ENCODE data around the gene SNX20. TPM values are rescaled to one million over a fixed set of nuclear protein-coding genes. Genes with fewer than 3 reads are reported as not detected.

The SNX20 gene
- total and polyA plus RNA-seq, 2 donors (not counting 3 experiments of a cell fraction or from before 2014, with no cell fraction given) = not detected

DNA sequence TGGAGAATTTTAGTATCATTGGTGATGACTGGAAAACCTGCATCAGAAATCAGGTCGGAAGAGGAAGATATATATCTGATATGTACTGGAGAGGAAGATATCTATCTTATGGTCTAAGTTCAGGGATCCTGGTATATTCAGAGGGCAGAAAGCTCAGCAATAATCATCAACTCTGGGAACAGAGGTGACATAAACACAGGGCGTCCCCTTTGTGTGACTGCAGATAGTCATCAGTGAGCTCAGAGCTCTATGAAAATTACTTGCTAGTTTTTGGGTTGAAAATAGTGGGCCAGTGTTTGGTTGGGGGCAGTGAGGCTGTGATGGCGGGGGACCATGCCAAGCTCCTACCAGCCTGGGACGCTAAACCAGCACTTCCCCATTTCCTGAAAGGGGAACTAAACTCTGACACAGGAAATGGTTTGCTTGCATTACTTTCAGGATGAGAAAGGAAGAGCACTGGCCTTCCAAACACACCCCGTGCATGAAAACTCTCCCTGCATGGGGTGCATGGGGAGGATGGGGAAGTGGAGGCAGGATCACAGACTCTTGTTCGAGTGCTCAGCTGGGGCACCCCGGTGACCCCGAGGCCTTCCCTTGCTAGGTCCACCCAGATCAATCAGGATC is 28.1 kb upstream of the SNX20 start:
- BruUV-seq (replicated peaks) = no TSS peak
- no peaks in the 10 kb centered on the region for H3K9me3 ChIP-seq (replicated peaks; ENCODE audit: control insufficient read depth, insufficient read depth, low read length)
- TF ChIP-seq GATA2 (IDR thresholded peaks at IDR 0.05; ENCODE audit: insufficient read depth, insufficient read length, low read depth, low read length) = no peak
- TF ChIP-seq EZH2 (IDR thresholded peaks at IDR 0.05; ENCODE audit: borderline replicate concordance, low read depth, low read length, severe bottlenecking) = no peak
- TF ChIP-seq, protein P1, sequence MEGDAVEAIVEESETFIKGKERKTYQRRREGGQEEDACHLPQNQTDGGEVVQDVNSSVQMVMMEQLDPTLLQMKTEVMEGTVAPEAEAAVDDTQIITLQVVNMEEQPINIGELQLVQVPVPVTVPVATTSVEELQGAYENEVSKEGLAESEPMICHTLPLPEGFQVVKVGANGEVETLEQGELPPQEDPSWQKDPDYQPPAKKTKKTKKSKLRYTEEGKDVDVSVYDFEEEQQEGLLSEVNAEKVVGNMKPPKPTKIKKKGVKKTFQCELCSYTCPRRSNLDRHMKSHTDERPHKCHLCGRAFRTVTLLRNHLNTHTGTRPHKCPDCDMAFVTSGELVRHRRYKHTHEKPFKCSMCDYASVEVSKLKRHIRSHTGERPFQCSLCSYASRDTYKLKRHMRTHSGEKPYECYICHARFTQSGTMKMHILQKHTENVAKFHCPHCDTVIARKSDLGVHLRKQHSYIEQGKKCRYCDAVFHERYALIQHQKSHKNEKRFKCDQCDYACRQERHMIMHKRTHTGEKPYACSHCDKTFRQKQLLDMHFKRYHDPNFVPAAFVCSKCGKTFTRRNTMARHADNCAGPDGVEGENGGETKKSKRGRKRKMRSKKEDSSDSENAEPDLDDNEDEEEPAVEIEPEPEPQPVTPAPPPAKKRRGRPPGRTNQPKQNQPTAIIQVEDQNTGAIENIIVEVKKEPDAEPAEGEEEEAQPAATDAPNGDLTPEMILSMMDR (IDR thresholded peaks at IDR 0.05; ENCODE audit: extremely low read depth in 1 of 2, insufficient read depth in 1 of 2, low read depth in 1 of 2, low read length in 2 of 2) = no peak
- no peak for TF ChIP-seq POLR2A (IDR thresholded peaks at IDR 0.05; ENCODE audit: low read depth, low read length)
- TF ChIP-seq, protein P2, sequence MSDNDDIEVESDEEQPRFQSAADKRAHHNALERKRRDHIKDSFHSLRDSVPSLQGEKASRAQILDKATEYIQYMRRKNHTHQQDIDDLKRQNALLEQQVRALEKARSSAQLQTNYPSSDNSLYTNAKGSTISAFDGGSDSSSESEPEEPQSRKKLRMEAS (IDR thresholded peaks at IDR 0.05; ENCODE audit: insufficient read depth, insufficient read length) = no peak
- no peak for TF ChIP-seq FOS (IDR thresholded peaks at IDR 0.05; ENCODE audit: borderline replicate concordance, insufficient read depth, low read length)
- H3K9me1 ChIP-seq (replicated peaks; ENCODE audit: control insufficient read depth, extremely low read depth, insufficient read depth, low read length) = no peaks in the 10 kb centered on the region
- dilution Hi-C loops (cut with MboI; ENCODE audit: extremely low pct_ligation_motif_present, low sequenced_read_pairs) (no loop called here), intact Hi-C loops (cut with micrococcal nuclease) (no loop called here)
- no peaks in the 10 kb centered on the region for H3K36me3 ChIP-seq (ENCODE audit: control insufficient read depth in 2 of 2, extremely low read depth in 1 of 2, insufficient read depth in 2 of 2, low read length in 2 of 2)
- no peak overlapping the region for H2AFZ ChIP-seq (ENCODE audit: low read depth, low read length)
- H3K4me1 ChIP-seq (ENCODE audit: control insufficient read depth, extremely low read depth, insufficient read depth, low read length) = peaks cover 6% of the 10 kb centered on the region
- no peaks in the 10 kb centered on the region for H4K20me1 ChIP-seq (replicated peaks; ENCODE audit: control insufficient read depth, extremely low read depth, insufficient read depth, low read length)
- no peak overlapping the region for H3K4me2 ChIP-seq (ENCODE audit: insufficient read depth, low read length)
- no peak overlapping the region for H3K9ac ChIP-seq (replicated peaks; ENCODE audit: extremely low read depth, insufficient read depth, low read length)
- H3K4me3 ChIP-seq (replicated peaks in 1 of 3; ENCODE audit: insufficient read depth in 1 of 3, low read depth in 1 of 3, low read length in 3 of 3) = no peak overlapping the region
- ChIA-PET POLR2A (no interaction called here), CTCF (interaction anchor here (1.0 to 1.8 kb wide), 3 partner anchors 12 to 97 kb away, joined by 3 to 4 read pairs (median 3); no protein-coding TSS in a partner anchor)
- H3K27ac ChIP-seq (ENCODE audit: insufficient read depth, low read depth, low read length) = no peak overlapping the region
- FAIRE-seq (no peak), DNase-seq (ENCODE audit: low read depth, low spot score) (no peak)
- no peaks in the 10 kb centered on the region for H3K79me2 ChIP-seq (ENCODE audit: control insufficient read depth, insufficient read depth, low read length)
- no peaks in the 10 kb centered on the region for H3K27me3 ChIP-seq (ENCODE audit: control insufficient read depth in 2 of 2, insufficient read depth in 2 of 2, low read length in 2 of 2)
